ENCODE data around the gene MTCL1.
A peak's percentile ranks its signal among the peaks of the same experiment; 100 is the strongest.

Gene MTCL1

GRCh38 chr18:8792688-8793316 lies 87.4 kb downstream of the MTCL1 start:
- no peak for DNase-seq (ENCODE audit: low read depth in 2 of 2)
- H3K4me3 ChIP-seq (replicated peaks in 1 of 2; ENCODE audit: low read depth in 2 of 2, low read length in 2 of 2), result no peak overlapping the region
- no peak for TF ChIP-seq CTCF (IDR thresholded peaks at IDR 0.05; ENCODE audit: low read depth, low read length)

GRCh38 chr18:8793445-8794155 lies 88.2 kb downstream of the MTCL1 start:
- TF ChIP-seq CTCF (IDR thresholded peaks at IDR 0.05; ENCODE audit: low read depth, low read length), result no peak

GRCh38 chr18:8794156-8794933 lies 89.0 kb downstream of the MTCL1 start:
- no peak for TF ChIP-seq CTCF (IDR thresholded peaks at IDR 0.05; ENCODE audit: low read depth, low read length)
- DNase-seq (ENCODE audit: low read depth in 2 of 2), result peak in 1 of 2 donors; percentile 50
- H3K4me3 ChIP-seq (replicated peaks in 1 of 2; ENCODE audit: low read depth in 2 of 2, low read length in 2 of 2), result no peak overlapping the region

More at GRCh38 chr18:8793445-8794155, 88.2 kb downstream of the MTCL1 start:
- no peak overlapping the region for H3K4me3 ChIP-seq (replicated peaks in 1 of 2; ENCODE audit: low read depth in 2 of 2, low read length in 2 of 2)
- no peak for DNase-seq (ENCODE audit: low read depth in 2 of 2)

- DNase-seq (ENCODE audit: low read depth in 2 of 2), result no peak
- TF ChIP-seq CTCF (IDR thresholded peaks at IDR 0.05; ENCODE audit: low read depth, low read length), result no peak
- no peak overlapping the region for H3K4me3 ChIP-seq (replicated peaks in 1 of 2; ENCODE audit: low read depth in 2 of 2, low read length in 2 of 2)
These were observed 89.6 kb downstream of the MTCL1 start for GRCh38 chr18:8794934-8795280.

GRCh38 chr18:8795586-8796325 lies 90.4 kb downstream of the MTCL1 start:
- no peak for DNase-seq (ENCODE audit: low read depth in 2 of 2)
- no peak for TF ChIP-seq CTCF (IDR thresholded peaks at IDR 0.05; ENCODE audit: low read depth, low read length)
- no peak overlapping the region for H3K4me3 ChIP-seq (replicated peaks in 1 of 2; ENCODE audit: low read depth in 2 of 2, low read length in 2 of 2)

GRCh38 chr18:8797206-8797605 lies 91.8 kb downstream of the MTCL1 start:
- no peak for DNase-seq (ENCODE audit: low read depth in 2 of 2)
- TF ChIP-seq CTCF (IDR thresholded peaks at IDR 0.05; ENCODE audit: low read depth, low read length), result no peak
- no peak overlapping the region for H3K4me3 ChIP-seq (replicated peaks in 1 of 2; ENCODE audit: low read depth in 2 of 2, low read length in 2 of 2)

All from cardiac fibroblast (primary cell).